Measurements from ENCODE around the gene NOD2.

NOD2 gene

GRCh38 chr16:50694206-50694605 is 800 bp downstream of the NOD2 start:
- DNase-seq (ENCODE audit: low read depth) = no peak

DNA sequence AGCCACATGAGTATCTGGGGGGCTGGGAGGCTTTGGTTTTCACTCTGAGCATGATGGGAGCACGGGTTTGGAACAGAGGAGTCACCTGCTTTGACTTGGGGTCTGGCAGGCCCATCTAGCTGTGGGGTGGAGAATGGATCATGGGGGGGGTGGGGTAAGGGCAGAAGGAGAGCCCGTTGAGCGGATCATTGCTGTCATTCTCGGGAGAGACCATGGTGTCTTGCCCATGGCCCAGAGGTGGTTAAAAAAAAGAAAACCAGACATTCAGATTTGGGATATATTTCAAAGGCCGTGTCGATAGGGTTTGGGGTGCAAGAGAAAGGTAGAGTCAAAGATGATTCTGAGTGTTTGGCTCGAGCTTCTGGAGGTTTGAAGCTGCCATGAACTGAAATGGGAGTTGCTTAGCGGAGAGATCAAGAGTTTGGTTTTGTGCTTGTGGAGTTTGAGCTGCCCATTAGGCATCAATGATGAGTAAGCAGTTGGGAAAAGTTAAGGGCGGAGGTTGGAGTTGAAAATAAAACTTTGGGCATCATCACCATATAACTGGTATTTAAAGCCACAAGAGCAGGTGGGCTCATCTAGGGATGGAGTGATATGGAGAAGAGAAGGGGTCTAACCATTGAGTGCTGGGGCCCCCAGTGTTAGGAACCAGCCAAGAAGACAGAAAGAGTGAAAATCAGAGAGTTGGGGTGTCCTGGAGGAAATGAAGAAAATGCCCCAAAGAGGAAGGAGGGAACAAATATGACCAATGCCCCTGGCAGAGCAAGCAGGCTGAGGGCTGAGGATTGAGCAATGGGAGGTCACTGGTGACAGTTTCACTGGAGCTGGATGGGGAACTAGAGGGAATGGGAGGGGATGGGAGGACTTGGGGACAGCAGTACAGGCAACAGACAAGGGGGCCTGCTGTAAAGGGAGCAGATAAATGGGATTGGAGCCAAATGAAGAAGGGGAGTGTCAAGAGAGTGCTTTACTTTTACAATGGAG is 1.9 kb downstream of the NOD2 start:
- no peak for DNase-seq (ENCODE audit: low read depth)

GRCh38 chr16:50696126-50696525 is 2.7 kb downstream of the NOD2 start:
- DNase-seq (ENCODE audit: low read depth) = no peak

GRCh38 chr16:50696575-50697420 is 3.4 kb downstream of the NOD2 start:
- DNase-seq (ENCODE audit: low read depth) = no peak

- no peak for DNase-seq (ENCODE audit: low read depth)
Measured at GRCh38 chr16:50697421-50697715, 4.0 kb downstream of the NOD2 start.

DNA sequence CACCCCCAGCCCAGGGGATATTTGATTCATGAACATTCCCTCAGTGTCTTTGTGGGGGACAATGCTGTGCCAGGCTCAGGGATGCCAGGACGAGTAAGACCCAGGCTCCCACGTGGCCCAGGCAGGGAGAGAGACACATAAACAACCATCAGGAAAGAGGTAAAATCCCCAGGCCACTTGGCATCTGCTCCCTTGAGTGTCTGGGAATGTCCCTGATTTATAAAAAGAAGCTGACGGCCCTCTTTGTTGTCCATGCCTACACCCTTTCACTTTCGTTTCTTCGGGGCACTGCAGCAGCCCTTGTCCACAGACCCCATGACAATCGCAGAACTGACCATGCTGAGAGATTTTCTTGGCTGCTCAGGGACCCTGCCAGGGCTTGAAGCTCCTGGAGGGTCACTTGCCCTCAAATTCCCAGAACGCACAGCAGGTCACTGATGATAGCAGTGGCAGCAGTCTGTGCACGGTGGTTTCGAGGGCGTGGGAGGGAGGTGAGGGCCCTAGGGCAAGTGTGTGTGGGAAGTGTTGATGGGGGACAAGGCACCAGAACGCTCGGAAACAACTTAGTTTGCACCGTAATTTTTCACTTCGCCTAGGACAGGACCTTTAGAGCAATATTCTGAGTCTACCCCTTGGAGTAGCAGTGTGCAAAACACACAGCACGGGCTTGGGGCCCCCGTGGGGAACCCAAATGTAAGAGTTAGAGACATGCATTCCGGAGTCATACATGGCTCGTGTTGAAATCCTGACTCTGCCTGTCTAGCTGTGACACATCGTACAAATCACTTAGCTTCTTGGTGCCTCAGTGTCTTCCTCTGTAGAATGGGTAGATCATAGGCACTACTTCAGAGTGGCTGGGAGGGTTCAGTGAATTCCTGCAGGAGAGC is 4.7 kb downstream of the NOD2 start:
- no peak for DNase-seq (ENCODE audit: low read depth)

- DNase-seq (ENCODE audit: low read depth) = no peak
Measured at GRCh38 chr16:50699326-50700159, 6.1 kb downstream of the NOD2 start.

GRCh38 chr16:50702725-50703124 is 9.3 kb downstream of the NOD2 start:
- DNase-seq (ENCODE audit: low read depth) = no peak

DNA sequence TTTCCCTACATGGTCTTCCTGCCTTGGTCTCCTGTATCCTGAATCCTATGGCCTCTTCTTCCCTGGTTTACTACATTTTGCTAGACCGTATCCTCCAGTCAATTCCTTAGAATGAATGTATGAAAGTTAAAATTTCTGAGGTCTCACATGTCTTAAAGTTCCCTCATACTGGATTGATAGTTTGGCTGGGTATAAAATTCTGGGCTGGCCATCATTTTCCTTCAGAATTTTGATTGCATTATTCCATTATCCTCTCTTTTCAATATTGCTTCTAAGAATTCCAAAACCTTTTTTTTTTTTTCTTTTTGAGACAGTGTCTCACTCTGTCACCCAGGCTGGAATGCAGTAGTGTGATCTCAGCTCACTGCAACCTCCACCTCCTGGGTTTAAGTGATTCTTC is 10.8 kb downstream of the NOD2 start:
- no peak for DNase-seq (ENCODE audit: low read depth)

GRCh38 chr16:50705436-50706110 is 12.2 kb downstream of the NOD2 start:
- no peak for DNase-seq (ENCODE audit: low read depth)

DNA sequence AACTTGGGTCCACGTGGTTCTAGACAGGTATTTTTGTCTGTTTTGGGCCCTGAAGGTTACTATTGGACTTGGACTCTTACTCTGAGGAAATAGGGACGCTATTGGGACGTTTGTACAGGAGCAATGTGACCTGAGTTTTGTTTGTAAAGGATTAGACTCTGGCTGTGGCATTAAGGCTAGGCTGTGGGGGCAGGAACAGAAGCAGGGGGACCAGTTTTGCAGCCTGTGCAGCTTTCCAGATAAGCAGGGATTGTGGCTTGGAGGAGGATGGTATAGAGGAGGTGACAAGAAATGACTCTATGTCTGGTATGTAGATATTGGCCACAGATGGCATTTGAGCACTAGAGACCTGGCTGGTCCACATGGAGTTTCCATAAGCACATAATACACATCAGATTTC is 12.8 kb downstream of the NOD2 start:
- DNase-seq (ENCODE audit: low read depth) = no peak

GRCh38 chr16:50708373-50709060 is 15.1 kb downstream of the NOD2 start:
- no peak for DNase-seq (ENCODE audit: low read depth)

DNA sequence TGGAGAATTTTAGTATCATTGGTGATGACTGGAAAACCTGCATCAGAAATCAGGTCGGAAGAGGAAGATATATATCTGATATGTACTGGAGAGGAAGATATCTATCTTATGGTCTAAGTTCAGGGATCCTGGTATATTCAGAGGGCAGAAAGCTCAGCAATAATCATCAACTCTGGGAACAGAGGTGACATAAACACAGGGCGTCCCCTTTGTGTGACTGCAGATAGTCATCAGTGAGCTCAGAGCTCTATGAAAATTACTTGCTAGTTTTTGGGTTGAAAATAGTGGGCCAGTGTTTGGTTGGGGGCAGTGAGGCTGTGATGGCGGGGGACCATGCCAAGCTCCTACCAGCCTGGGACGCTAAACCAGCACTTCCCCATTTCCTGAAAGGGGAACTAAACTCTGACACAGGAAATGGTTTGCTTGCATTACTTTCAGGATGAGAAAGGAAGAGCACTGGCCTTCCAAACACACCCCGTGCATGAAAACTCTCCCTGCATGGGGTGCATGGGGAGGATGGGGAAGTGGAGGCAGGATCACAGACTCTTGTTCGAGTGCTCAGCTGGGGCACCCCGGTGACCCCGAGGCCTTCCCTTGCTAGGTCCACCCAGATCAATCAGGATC is 15.8 kb downstream of the NOD2 start:
- no peak for DNase-seq (ENCODE audit: low read depth)

GRCh38 chr16:50709980-50710379 is 16.6 kb downstream of the NOD2 start:
- DNase-seq (ENCODE audit: low read depth) = no peak

DNA sequence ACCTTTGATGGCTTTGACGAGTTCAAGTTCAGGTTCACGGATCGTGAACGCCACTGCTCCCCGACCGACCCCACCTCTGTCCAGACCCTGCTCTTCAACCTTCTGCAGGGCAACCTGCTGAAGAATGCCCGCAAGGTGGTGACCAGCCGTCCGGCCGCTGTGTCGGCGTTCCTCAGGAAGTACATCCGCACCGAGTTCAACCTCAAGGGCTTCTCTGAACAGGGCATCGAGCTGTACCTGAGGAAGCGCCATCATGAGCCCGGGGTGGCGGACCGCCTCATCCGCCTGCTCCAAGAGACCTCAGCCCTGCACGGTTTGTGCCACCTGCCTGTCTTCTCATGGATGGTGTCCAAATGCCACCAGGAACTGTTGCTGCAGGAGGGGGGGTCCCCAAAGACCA is 17.6 kb downstream of the NOD2 start:
- DNase-seq (ENCODE audit: low read depth) = no peak

DNA sequence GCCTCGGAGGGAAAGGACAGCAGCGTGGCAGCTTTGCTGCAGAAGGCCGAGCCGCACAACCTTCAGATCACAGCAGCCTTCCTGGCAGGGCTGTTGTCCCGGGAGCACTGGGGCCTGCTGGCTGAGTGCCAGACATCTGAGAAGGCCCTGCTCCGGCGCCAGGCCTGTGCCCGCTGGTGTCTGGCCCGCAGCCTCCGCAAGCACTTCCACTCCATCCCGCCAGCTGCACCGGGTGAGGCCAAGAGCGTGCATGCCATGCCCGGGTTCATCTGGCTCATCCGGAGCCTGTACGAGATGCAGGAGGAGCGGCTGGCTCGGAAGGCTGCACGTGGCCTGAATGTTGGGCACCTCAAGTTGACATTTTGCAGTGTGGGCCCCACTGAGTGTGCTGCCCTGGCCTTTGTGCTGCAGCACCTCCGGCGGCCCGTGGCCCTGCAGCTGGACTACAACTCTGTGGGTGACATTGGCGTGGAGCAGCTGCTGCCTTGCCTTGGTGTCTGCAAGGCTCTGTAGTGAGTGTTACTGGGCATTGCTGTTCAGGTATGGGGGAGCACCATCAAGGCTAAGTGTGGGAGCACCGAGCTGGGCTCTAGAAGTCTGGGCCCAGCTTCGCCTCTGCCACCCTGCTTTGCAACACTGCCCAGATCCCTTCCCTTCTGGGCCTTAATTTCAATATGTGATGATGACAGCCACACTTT is 18.6 kb downstream of the NOD2 start:
- DNase-seq (ENCODE audit: low read depth) = no peak

GRCh38 chr16:50712560-50712898 is 19.1 kb downstream of the NOD2 start:
- no peak for DNase-seq (ENCODE audit: low read depth)

DNA sequence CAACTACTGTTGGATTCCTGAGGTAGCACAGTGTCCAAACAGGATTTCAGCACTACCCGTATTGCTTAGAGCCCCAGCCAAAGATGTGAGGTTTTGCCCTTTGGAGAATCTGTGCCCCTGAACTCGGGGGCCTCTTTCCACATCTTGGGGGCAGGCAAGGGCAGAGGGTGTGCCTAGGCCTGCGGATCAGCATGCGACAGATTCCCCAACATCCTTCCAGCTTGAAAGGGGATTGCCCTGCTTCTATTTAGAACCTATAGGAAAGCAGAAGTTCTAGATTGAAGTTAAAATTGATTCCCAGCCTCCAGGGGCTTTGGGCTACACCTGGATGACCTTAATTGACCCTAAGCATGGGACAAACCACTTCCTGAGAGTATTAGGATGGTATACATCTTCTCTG is 19.6 kb downstream of the NOD2 start:
- DNase-seq (ENCODE audit: low read depth) = no peak

DNA sequence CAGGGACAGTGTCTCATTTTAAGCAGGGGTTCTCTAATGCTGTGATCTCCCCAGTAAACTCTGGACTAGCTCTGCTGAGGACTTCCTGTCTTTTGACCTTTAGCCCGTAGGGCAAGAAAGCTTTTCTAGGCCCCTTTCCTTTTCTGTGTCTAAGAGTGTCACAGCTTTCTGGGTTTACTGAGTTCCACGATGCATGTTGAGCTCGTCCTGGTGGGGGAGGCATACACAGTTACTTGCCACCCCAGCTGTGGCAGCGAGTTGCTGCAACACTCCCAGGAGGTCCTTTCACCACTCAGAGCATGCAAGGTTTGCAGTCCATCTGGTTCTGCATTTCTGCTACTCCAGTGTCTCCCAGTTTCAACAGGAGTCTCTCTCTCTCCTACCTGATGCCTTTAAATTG is 23.7 kb downstream of the NOD2 start:
- no peak for DNase-seq (ENCODE audit: low read depth)
